KMS-11 (cell line): Measurements from ENCODE around the gene FBXO48.

Source experiments
- H2AFZ ChIP-seq: fragments of 200-600 bp; sonication (generic); 2 replicates; pipeline ENCODE4 v1.6.1; 2016; ENCODE audit warnings: antibody characterized with exemption, mixed run types, low read depth
- H3K27ac ChIP-seq: fragments of 200-600 bp; sonication (generic); 2 replicates; pipeline ENCODE4 v1.6.1; 2016; ENCODE audit warnings: mild to moderate bottlenecking, mixed run types
- H3K27me3 ChIP-seq: fragments of 200-600 bp; sonication (generic); 2 replicates; pipeline ENCODE4 v1.6.1; 2017; ENCODE audit warnings: mild to moderate bottlenecking, low read depth, mixed run types, moderate library complexity; ENCODE audit not compliant: insufficient read depth
- H3K36me3 ChIP-seq: fragments of 200-600 bp; sonication (generic); 2 replicates; pipeline ENCODE4 v1.6.1; 2017; ENCODE audit warnings: mild to moderate bottlenecking, mixed run types; ENCODE audit not compliant: insufficient read depth
- H3K4me1 ChIP-seq: fragments of 200-600 bp; sonication (generic); 2 replicates; pipeline ENCODE4 v1.6.1; 2016; ENCODE audit warnings: mild to moderate bottlenecking, low read depth, mixed run types; ENCODE audit not compliant: poor library complexity, severe bottlenecking
- H3K4me2 ChIP-seq: fragments of 200-600 bp; sonication (generic); 2 replicates; pipeline ENCODE4 v1.7.0; 2016; ENCODE audit warnings: mild to moderate bottlenecking, mixed run types
- H3K4me3 ChIP-seq: fragments of 200-600 bp; sonication (generic); IDR thresholded peaks from 2 replicates; pipeline ENCODE4 v1.6.1; 2017; ENCODE audit warnings: low read depth, low read length, mixed read lengths; ENCODE audit not compliant: insufficient read depth
- H3K79me2 ChIP-seq: fragments of 200-600 bp; sonication (generic); 2 replicates; pipeline ENCODE4 v1.6.1; 2016; ENCODE audit warnings: low read depth, mixed run types; ENCODE audit not compliant: insufficient read depth
- H3K9ac ChIP-seq: fragments of 200-600 bp; sonication (generic); 2 replicates; pipeline ENCODE4 v1.6.1; 2016; ENCODE audit warnings: mild to moderate bottlenecking, mixed run types
- H4K20me1 ChIP-seq: fragments of 200-600 bp; sonication (generic); 2 replicates; pipeline ENCODE4 v1.6.1; 2016; ENCODE audit warnings: mild to moderate bottlenecking, mixed run types; ENCODE audit not compliant: insufficient read depth
- CTCF ChIP-seq: fragments of 200-600 bp; sonication (generic); conservative IDR thresholded peaks from 2 replicates; pipeline ENCODE4 v1.6.1; 2017; ENCODE audit warnings: low read depth, mild to moderate bottlenecking, antibody characterized with exemption, low read length, moderate library complexity, mixed read lengths

FBXO48 gene

GRCh38 chr2:68512326-68512725 lies 45.2 kb upstream of the FBXO48 start:
- H3K27me3 ChIP-seq = no peaks in the 10 kb centered on the region
- no peak overlapping the region for H3K27ac ChIP-seq
- H3K4me1 ChIP-seq = peaks cover 5% of the 10 kb centered on the region
- H3K9ac ChIP-seq = no peak overlapping the region
- no peaks in the 10 kb centered on the region for H4K20me1 ChIP-seq
- H3K79me2 ChIP-seq = no peaks in the 10 kb centered on the region
- TF ChIP-seq CTCF = no peak
- H3K36me3 ChIP-seq = no peaks in the 10 kb centered on the region
- no peak overlapping the region for H3K4me3 ChIP-seq
- no peak overlapping the region for H2AFZ ChIP-seq
- no peak overlapping the region for H3K4me2 ChIP-seq

GRCh38 chr2:68506170-68506569 lies 39.1 kb upstream of the FBXO48 start:
- no peaks in the 10 kb centered on the region for H3K36me3 ChIP-seq
- no peak overlapping the region for H3K27ac ChIP-seq
- H3K79me2 ChIP-seq = no peaks in the 10 kb centered on the region
- H4K20me1 ChIP-seq = no peaks in the 10 kb centered on the region
- TF ChIP-seq CTCF = no peak
- H2AFZ ChIP-seq = no peak overlapping the region
- H3K9ac ChIP-seq = no peak overlapping the region
- no peak overlapping the region for H3K4me2 ChIP-seq
- no peaks in the 10 kb centered on the region for H3K4me1 ChIP-seq
- no peak overlapping the region for H3K4me3 ChIP-seq
- H3K27me3 ChIP-seq = no peaks in the 10 kb centered on the region

- Histone ChIP-seq H3K79me2 (no peaks in the 10 kb centered on the region), H3K27ac (no peak overlapping the region), H2AFZ (no peak overlapping the region), H4K20me1 (no peaks in the 10 kb centered on the region), H3K36me3 (no peaks in the 10 kb centered on the region), H3K27me3 (no peaks in the 10 kb centered on the region), H3K4me1 (no peaks in the 10 kb centered on the region), H3K4me2 (no peak overlapping the region), H3K9ac (no peak overlapping the region), H3K4me3 (no peak overlapping the region)
- TF ChIP-seq CTCF = no peak
Measured at GRCh38 chr2:68505603-68506159, 38.6 kb upstream of the FBXO48 start.

- Histone ChIP-seq H4K20me1 (no peaks in the 10 kb centered on the region), H3K79me2 (no peaks in the 10 kb centered on the region), H3K36me3 (no peaks in the 10 kb centered on the region), H2AFZ (no peak overlapping the region), H3K27ac (no peak overlapping the region), H3K4me3 (no peak overlapping the region), H3K4me2 (no peak overlapping the region), H3K4me1 (no peaks in the 10 kb centered on the region), H3K27me3 (no peaks in the 10 kb centered on the region), H3K9ac (no peak overlapping the region)
- no peak for TF ChIP-seq CTCF
Measured at GRCh38 chr2:68501768-68502167, 34.7 kb upstream of the FBXO48 start.
